D721Med (cell line): Measurements from ENCODE around the gene PPP2R1B.
"Not testable (repeated sequence)": the region's sequence is repeated elsewhere in the genome, so short reads cannot be mapped to it uniquely, and the experiment has no call there.

Experiments
- DNase-seq: peaks from one replicate; pipeline ENCODE4 v3.0.0; 2011; ENCODE audit warnings: low spot score; ENCODE audit not compliant: insufficient read length
- FAIRE-seq: peaks from 2 replicates; lab custom pipeline; 2011; peaks lifted over from hg19 to GRCh38; lab: Jason Lieb, UNC
- TF ChIP-seq, protein P1 (sequence below): IDR thresholded peaks from 2 replicates; pipeline ENCODE4 v1.5.1; 2012; ENCODE audit warnings: mild to moderate bottlenecking, control low read depth; ENCODE audit not compliant: insufficient read depth; ENCODE audit errors: missing control alignments

Gene PPP2R1B

DNA sequence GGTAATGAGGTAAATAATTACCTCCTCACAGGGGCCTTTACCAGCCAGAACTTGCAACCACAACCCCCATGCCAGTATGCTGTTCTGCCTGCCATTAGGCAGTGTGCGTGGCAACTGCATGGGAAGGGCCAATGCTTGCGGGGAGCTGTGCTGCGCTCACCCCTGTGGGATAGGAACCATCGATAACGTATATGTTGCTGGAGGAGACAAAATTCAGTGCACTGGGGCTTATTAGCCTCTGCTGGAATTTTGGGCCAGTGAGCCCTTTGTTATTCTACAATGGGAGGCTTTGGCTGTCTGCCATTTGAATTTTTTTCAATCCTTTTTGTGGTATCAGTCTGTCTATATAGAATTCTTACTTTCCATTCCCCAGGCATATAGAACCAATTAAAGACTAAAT is 47.3 kb downstream of the PPP2R1B start:
- TF ChIP-seq, protein P1, sequence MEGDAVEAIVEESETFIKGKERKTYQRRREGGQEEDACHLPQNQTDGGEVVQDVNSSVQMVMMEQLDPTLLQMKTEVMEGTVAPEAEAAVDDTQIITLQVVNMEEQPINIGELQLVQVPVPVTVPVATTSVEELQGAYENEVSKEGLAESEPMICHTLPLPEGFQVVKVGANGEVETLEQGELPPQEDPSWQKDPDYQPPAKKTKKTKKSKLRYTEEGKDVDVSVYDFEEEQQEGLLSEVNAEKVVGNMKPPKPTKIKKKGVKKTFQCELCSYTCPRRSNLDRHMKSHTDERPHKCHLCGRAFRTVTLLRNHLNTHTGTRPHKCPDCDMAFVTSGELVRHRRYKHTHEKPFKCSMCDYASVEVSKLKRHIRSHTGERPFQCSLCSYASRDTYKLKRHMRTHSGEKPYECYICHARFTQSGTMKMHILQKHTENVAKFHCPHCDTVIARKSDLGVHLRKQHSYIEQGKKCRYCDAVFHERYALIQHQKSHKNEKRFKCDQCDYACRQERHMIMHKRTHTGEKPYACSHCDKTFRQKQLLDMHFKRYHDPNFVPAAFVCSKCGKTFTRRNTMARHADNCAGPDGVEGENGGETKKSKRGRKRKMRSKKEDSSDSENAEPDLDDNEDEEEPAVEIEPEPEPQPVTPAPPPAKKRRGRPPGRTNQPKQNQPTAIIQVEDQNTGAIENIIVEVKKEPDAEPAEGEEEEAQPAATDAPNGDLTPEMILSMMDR, result no peak
- DNase-seq, result no peak
- no peak for FAIRE-seq

DNA sequence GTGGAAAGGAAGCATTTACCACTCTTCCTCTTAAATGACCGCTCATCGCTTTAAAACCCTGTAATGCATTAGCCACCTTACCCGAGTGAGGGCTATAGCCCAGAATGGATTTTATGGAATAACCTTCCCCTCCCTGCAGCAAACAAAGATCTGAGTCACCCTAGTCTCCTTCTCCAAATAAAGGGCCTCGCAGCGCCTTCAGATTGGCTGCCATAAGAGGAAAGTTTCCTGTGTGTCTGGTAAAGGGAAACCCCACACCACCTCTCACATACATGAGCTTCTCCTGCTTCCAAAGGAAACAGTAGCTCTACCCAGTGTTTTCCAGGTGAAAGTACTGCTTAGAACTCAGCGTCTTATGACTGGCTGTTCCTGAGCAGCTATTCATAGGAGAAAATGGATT is 47.8 kb downstream of the PPP2R1B start:
- FAIRE-seq (no peak), DNase-seq (no peak)
- TF ChIP-seq, protein P1, result no peak

DNA sequence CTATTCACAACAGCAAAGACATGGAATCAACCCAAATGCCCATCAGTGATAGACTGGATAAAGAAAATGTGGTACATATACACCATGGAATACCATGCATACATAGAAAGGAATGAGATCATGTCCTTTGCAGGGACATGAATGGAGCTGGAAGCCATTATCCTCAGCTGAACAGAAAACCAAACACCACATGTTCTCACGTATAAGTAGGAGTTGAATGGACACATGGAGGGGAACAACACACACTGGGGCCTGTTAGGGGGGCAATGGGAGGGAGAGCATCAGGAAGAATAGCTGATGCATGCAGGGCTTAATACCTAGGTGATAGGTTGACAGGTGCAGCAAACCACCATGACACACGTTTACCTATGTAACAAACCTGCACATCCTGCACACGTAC is 48.5 kb downstream of the PPP2R1B start:
- not testable (repeated sequence) for FAIRE-seq, DNase-seq

DNA sequence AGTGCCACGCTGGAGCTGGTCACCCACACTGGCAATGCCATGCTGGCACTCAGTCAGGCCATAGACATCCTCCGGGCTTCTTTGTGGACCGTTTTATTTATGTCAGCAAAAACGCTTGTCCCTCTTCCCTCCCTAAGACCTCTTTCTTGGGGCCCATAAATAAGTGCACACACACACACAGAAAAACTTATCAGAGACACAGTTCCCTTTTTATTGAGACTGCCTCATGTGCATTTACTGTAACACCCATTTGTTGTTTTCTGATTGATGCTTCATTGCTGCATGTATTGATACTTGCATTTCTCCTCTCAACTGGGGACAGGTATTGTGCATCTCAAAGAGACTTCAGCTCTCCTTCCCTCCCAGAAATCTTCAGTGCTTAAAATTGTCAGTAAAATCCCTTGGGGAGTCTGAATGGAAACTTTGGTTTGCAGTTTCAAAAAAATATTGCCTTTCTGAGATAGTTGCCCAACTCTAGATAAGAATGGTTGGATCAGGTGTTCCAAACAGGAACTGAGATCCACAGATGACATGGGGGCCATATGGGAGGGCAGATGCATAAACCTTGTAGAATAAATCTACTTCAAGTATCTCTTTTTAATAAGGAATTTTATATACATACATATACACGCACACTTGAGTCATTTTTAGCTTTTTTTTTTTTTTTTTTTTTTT is 50.9 kb downstream of the PPP2R1B start:
- no peak for FAIRE-seq
- DNase-seq, result no peak
- TF ChIP-seq, protein P1, result no peak

DNA sequence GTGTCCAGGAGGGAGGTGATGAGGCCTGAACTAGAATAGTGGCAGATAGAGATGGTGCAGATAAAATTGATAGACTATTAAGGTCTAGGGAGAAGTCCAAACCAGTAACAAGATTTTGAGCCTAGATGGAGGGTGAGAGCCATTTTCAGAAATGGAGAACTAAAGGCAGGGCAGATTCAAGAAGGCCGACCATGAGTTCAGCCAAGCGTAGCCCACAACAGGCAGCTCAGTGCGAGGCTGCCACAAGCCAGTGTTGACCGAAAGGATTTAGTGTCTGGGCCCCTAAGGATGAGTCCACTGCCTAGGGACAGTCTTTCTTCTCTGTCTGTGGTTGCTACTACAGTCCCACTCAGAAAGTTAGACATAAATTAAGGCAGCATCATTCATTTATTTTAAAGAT is 51.7 kb downstream of the PPP2R1B start:
- FAIRE-seq (no peak), DNase-seq (no peak)
- TF ChIP-seq, protein P1, result no peak

DNA sequence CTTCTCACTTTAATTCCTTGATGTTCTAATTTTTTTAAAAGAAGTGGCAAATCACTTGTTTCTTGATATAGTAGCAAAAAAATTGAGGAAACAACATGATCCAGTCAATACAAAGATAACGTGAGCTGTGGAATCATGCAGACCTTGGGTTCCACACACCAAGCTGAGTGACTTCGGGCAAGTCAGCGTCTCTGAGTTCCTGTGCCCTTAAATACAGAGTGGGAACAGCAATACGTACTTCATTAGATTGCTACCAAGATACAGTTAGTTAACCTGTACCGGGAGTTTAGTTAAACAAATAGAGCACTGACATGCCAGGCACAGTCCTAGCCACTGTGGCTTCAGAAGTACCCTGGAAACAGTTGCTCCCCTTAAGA is 58.5 kb downstream of the PPP2R1B start:
- DNase-seq (no peak), FAIRE-seq (no peak)
- TF ChIP-seq, protein P1, result no peak

DNA sequence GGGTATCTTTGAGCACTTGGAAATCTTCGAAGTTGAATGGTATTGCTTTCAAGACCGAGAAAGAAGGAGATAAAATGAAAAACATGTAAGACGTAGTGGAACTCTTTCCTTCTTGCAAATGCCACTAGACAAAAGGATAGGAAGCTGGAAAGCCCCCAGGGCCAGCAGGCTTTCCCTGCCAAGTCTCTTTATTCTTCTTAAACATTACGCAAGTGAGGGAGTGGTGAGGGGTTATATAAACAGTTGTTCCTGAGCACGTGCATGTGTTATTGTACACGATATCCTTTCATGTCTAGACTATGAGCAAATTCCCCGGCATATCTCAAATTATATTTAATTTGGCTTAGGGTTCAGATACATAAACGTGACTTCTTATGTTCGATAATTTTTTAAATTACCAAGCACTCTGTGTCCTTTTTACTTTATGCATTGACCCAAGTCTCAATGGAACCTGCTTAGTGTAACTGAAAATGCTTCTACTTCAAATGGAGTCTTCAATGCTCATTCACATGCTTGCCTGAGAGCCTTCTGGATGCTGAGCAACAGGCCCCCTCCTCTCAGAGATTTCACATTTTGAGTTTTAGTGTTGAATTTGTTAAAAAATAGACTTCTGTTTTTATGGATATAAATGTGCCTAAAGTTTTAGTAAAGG is 59.0 kb downstream of the PPP2R1B start:
- TF ChIP-seq, protein P1, result no peak
- no peak for FAIRE-seq
- no peak for DNase-seq
